HG02938 (cell line): ENCODE measurements around the gene MDK.

Experiments
- ATAC-seq: cut with Tn5 transposase; IDR thresholded peaks from one replicate; pipeline ENCODE4 v1.9.1; 2021; ENCODE audit warnings: mild to moderate bottlenecking, moderate library complexity; ENCODE audit not compliant: unreplicated experiment

Gene MDK

DNA sequence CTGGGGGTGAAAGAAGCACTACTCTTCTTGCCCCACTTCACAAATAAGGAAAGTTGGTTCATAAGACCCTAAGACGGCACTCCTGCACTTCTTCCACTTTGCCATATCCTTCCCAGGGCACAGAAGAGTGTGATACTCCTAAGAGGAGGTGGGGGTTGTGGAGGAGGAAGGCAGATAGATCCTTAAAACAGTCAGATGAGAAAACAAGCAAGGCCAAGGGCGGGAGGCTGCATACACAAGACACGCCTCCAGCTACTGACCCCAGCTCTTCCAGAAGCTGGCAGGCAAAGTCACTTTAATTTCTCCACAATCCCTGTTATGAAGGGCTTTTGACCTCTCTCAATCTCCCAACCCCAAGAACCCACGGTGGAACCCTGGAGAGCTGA, 11.8 kb downstream of the MDK start:
- ATAC-seq = no peak

DNA sequence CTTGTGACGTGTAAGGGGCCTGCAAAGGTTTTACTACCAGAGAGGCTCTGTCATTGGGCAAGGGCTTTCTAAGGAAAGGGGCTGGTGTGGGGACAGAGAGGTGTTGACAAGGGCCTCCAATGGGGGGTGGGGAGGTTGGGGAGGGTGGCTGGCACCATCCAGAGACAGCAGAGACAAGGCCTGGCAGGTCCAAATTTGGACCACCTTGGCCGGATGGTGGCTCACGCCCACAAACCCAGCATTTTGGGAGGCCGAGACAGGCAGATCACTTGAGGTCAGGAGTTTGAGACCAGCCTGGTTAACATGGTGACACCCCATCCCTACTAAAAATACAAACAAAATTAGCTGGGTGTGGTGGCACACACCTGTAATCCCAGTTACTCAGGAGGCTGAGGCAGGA, 12.3 kb downstream of the MDK start:
- no peak for ATAC-seq

DNA sequence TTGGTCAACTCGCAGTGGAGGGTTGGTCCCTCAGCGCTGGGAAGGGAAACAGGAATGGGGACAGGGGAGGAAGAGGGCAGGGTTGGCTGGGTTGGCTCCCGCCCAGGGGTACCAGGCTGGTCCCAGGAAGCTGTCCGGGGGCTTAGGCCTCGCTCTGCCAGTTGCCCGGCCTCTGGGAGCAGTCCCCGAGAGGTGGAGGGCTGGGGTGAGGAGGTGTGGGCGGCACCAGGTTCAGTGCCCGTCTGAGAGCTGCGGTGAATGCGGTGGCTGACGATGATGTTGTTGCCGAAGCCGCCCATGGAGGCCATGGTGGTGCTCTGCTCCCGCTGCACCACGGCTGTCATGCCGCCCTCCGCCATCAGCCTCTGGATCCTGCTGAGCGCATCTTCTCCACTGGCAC, 16.1 kb downstream of the MDK start:
- ATAC-seq = no peak

DNA sequence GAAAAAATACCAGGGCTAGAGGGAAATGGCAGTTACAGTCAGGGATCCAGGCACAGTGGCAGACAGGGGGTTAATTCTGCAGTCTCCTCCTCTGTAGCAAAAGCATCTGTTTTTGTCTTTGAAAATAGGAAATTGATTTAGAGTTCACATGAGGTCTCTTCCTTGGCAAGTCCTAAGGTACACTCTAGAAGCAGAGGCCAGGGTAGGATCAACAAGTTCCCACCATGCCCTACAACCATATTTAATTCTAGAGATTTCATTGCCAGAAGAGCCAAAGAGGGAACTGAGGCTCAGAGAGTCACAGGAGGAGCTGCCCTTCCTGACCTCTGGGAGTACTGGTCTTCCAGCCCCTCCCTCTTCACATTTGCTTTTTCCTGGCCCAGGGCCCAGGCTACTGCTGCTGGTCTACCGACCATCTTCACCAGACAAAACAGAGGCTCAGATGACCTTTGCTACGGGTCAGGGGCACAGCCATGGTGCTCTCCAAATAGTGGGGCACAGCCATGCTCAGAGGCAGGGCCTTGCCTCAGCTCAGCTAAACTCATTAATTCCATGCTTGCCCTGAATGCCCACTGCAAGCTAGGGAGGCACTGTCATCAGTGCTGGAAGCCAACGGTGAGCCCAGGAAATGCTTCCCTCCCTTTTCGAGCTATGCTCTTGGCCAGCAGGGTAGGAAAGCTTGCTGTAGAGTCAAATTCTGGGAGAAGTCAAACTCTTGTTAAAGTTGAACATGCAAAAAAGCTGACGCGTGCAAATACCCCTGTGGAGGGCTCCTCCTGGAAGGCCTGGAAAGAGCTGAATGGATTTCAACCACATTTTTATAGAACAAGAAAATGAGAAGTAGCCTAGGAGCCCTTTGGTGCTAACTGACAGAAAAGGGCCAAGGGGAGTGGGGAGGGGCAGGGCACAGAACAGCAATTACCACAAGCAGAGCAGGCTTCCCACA, 21.8 kb downstream of the MDK start:
- no peak for ATAC-seq

DNA sequence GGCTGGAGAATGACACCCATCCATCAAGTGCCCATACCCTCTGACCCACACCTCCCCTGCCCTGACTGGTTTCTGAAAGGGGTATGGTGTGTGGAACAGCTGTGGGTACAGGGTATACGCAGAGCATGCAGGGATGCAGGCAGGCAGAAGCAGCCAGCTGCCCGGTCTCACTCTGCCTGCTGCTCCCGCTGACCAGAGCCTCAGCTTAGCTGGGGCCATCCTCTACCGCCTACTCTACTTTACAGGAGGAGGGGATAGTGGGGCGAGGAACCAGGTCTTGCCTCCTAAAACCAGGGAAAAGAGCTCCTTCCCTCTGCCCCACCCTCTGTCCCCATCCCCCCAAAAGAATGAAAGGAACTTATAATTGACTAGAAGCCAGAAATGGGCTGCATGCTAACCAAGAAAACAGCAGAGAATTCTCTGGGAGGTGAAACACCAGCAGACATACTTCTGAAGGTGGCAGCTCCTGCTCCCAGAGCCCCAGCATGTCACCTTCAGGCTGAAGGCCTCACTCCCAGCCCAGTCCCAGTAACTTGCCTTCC, 23.1 kb downstream of the MDK start:
- ATAC-seq = no peak

DNA sequence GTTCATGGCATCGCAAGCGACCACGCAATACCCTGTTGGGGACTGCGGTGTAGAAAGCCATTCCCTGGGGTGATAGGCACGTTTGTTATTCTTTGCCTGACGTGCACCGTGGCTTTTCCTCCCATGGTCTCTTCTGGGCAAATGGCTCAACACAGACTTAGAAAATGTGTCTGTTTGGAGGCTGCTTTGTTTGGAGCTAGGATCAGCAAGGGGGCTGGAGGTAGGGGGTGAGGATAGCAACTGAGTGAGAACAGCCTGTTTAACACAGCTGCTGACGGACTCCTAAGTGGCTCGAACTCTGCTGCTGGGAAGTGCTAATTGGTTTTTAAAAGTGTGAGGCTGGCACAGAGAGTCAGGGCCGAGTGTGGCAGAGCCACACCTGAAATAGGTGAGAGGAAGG, 26.2 kb downstream of the MDK start:
- no peak for ATAC-seq

DNA sequence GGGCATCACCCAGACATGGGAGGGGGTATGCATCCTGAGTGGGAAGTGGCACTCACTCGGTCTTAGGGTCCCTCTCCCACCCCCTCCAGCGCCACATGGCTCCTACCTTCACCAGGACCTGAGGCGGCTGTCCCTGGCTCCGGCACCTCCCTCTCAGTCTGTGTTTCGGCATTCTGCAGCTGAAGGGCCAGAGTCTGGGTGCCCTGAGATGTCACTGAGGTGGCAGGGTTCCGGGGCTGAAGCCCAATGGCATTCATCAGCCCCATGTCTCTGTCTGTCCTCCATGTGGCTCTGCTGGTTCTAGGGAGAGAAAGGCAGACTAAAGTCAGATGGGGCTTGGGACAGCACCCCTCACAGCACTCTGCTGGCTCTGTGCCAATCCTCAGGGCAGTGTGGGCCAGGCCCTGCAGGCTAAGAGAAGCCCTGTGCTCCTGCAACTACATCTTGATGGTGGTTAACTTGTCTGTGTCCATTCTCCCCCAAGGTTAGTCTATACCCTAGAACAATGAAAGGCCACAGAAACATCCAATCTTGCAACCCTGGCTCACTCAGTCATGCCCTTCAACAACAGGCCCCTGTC, 27.0 kb downstream of the MDK start:
- no peak for ATAC-seq

DNA sequence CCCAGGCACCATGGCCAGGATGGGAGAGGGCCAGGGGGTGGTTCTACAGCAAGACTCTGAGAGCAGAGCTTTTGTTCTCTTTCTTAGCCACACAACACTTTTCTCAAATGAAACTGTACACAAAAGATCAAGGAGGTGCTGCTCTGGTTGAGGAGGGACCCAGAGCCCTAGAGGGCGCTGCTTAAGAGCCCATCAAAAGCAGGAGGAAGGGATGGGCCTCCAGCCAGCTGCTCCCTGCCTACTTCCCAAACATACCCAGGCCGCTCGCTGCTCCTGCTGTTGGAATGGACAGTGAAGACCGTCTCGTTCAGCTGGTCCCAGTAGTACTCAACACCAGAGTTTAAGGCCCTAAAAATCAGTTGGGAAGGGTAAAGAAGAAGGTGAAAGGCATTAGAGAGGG, 28.6 kb downstream of the MDK start:
- ATAC-seq = no peak

DNA sequence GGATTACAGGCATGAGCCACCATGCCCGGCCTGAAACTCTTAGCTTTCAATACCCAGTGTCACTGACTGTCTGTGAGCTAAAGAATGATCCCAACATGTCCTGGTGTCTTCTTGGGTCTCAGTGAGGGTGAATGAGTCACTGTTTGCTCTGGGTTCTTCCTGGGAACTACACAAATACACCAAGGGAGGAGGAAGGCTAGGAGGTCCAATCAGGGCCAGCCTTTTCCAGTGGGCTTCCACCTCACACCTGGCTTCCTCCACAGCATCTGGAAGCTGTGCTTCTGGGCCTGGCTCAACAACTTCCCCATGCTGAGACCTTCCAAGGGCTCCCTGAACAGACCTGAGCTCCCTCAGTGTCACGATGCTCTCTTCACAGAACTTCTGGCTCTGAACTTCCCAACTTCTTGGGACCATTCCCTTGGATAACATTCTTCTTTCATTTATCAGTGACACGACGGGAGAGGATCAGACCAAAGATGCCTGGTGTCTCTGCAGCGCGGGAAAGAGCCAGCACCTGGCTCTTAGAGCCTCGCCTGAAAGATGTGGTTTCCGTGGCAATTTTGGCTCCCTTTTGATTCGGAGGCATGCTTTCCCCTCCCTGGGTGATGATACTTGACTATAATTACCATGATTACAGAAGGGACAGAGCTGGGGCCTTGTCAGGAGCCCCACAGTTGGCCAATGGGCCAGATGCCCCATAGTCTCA, 32.4 kb downstream of the MDK start:
- ATAC-seq = no peak

DNA sequence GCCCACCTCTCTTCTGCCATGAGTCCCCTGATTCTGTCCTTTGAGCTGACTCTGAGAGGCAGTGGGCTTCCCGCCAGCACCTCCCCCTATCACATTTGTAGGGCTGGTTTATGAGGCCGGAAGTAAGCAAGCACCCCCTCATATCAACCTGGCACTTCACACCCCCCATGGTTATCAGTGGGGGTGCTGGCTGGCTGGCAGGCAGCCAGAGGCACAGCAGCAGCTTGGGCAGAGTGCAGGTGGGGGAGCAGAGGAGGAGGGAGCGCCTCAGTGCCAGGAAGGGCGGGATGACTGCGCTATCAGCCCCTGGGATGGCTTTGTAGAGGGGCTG, 33.0 kb downstream of the MDK start:
- ATAC-seq = no peak

DNA sequence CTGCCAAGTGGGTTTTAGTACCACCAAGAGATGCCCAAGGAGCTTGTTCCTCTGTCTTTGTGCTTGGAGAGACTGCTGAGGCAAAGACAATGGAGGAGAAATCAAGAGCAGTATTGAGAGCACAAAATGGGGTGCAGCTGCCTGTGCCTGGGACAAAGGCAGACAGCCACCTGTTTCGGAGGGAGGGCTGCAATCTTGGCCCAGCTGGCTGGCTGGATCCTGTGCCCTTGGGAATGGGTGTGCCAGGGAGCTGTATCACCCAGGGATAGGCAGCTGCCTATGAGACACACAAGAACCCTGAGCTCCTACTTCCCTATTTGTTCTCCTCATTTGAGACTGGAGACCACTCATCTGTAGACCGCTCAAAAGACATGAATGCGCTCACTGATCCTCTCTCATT, 33.4 kb downstream of the MDK start:
- no peak for ATAC-seq

DNA sequence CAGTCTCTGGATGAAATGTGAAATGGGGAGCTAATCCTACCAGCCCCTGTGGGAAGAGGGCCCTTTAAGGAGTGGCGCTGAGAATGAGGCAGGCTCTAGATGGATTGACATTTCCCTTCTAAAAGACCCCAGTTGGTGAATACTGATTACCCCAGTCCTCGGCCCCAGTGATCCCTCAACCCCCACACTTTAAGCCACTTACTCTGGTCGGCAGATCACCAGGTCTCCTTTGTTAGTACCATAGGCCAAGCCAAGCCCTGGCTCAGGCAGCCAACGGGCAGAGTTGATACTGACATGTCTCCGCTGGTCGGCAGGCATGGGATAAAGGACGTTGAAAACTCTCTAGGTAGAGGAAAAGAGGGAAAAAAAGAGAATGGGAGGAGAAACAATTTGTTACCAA, 36.2 kb downstream of the MDK start:
- no peak for ATAC-seq

DNA sequence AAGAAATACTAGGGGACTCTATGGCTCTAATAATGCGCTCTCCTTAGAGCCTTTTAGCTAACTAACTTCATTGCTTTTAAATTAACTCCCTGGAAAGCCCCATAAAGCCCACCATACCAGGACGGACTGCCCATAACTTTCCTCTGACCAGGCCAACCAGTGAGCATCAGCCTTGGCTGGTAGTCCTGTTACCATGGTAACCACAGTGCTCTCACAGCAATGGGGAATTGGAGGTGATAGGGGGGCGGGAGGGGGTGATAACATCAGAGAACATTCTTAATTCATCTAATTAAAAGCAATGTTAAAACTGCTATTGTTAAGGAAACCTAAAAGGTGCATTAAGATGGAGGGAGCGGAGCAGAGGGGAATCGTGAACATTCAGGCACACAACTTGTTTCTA, 37.3 kb downstream of the MDK start:
- no peak for ATAC-seq

DNA sequence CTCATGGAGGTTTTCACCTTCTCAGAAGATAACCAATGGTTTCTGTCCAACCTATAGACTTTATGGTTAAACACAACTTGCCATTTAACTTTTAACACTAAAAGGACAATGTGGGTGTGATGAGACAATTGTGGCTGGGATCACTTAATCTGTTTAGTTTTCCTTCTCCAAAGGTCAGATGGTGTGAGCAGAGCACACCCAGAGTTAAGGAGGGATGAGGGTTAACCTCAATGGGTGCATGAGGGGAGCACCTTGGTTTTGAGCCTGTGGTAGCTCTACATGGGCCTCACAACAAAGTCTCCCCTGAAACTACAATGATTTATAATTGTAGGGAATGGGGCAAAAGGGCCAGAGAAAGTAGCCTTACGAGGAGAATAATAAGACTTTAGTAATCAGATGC, 39.0 kb downstream of the MDK start:
- no peak for ATAC-seq

DNA sequence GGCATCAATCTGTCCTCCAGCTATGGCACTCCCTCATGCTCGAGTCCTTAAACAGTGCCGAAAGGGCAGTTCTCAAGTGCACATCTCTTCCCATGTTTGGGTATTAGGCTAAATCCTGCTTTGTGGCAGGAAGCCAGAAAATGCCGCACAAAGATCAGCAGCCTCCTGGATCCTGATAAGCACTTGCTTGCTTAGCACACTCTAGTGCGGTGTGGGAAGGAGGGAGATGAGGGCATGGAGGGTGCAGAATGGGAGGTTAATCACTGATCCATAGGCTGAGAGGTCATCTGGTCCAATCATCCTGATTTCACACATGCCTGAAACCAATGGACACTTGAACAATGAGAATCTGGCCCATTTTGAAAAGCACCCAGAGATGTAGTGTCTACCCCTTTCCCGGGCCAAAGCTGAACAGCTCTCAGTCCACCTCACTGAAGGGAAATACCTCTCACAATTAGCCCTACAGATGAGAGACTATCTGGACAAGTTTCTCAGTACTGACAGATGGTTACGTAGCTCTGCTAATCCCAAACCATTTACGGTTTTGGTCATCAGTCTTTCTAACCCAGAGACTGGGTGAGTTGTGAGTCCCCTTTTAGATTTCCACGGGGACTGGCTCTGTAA, 39.9 kb downstream of the MDK start:
- ATAC-seq = no peak

DNA sequence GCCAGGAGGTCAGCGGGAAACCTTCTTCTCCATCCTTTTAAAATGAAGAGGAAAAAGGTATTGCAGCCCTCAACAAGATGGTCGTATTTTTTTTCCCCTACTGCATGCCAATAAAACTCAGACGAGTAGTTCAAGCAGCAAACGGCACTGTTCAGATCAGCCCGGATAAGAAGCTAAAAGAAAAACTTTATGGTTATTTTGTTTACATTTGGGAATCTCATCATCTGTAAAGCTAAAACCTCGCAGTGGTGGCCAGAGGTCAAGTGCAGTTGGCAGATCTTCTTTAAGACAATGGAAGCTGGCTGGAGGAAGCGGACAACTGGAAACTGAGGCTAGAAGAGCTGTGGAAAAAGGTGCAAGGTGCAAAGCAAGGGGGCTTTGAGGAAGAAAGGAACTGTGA, 41.1 kb downstream of the MDK start:
- no peak for ATAC-seq

DNA sequence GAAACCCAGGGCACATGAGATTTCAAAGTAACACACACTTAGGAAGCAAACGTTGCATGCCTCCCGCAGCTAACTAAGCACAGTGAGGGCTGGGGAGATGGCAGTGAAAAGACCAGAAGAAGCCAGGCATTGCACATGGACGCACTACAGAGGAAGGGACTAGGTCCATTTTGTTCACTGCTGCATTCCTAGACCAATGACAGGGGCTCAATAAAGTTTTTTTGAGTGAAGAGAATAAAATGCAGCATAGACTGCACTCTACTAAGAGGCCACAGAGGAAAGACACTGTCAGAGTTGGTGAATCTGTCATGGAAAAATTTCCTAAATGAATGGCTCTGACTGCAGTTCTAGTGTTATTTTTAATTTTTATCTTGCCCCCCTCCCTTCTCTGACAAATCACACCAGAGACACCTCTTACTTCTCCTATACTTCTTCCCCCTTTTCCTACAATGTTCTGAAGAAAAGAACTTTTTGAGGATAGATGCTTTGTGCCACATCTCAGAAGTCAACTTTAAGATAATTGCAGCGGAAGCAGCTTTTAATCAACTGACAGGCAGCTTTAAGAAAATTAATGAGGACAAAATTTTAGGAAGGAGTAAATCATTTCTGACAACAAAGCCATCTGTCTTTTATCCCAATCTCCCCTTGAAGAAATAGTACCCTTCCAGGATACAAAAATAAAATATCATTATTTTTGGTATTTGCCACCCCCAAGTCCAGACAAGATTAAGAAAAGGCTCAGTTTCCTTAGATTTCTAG, 44.9 kb downstream of the MDK start:
- ATAC-seq = no peak

DNA sequence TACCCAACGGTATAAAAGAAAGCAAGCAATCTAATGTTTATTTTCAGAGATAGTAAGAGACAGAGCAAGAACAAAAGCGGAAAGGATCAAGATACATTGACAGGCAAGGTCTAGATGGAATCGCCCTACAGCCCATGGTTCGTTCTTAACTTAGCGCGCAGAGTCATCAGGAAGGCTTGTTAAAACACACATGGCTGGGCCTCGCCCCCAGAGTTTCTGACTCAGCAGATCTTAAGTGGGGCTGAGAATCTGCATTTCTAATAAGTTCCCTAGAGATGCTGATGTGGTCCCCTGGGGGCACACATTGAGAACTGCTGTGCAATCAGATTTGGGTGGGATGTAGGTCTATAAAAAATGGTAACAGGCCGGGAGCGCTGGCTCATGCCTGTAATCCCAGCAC, 45.9 kb downstream of the MDK start:
- ATAC-seq = no peak

DNA sequence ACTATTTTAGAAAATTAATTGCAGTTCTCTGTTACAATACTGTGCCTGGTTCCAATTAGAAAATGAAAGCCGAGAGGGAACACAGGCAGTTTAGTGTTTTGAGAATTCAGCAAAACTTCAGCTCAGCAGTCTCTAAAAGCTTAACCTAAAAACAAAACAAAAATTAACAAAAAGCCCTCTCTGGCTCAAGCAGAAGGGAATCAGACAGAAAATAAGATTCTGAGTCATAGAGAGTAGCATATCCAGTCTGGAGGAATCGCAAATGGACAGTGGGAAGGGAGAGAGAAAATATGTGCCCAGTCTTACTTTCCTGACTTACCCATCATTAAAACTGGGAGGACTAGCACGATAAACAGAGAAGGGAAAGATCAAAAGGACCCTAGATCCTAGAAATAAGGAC, 48.2 kb downstream of the MDK start:
- no peak for ATAC-seq

DNA sequence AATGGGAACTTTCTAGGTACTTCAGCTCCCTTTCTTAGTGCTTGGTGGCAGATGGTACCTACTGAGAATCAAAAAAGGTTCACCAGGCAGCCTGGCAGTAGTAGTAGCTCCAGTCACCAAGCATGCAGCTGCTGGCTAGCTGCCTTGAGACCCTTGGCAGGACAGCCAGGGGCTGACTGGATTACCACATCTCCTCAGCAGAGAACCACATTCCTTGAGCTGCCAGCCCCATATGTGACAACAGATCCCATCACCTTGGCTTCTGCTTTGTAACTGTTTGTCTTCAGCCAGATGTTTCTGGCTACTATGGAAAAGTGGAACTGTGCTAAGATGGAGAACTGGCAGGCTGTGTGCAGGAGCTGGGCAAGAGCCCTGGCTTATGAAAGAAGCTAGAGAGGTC, 49.7 kb downstream of the MDK start:
- no peak for ATAC-seq
